CD4-positive, alpha-beta T cell treated with Interleukin-2 at 100 ng/mL for 4 hours (primary cell): ENCODE data around the gene KCNQ2.

Source experiments
- DNase-seq: peaks from one replicate; pipeline ENCODE4 v3.0.0-alpha.2; 2020; ENCODE audit warnings: low spot score

The KCNQ2 gene

DNA sequence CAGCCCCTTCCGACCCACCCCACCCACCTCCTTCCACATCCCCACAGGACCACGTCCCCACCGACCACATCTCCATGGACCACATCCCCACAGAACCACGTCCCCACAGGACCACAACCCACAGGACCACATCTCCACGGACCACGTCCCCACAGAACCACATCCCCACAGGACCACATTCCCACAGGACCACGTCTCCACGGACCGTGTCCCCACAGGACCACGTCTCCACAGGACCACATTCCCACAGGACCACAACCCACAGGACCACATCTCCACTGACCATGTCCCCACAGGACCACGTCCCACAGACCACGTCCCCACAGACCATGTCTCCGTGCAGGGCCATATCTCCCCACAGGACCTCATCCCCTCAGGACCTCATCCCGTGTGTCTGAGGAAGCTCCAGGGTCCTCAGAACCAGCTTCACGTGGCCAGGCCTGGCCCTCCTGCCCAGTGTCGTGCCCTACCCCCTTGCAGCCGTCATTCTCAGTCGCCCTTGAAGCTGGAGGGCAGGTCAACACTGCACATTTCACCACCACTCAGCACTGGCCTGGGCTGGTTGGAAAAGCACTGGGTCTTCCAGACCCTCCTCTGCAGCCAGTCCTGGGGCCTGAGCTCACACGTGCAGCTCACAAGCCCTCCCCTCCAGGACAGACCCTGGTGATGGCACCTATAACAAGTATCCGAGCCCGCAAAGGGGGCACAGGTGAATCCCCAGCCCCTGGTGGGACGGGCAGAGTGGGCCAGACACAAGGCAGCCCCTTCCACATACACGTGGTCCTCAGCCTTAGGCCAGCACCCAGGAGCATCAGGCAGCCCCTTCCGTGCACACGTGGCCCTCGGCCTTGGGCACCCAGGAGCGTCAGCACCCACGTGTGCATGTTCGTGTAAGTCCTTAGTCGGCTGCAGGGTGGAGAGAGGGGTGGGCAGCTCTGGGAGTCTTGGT, 115.2 kb downstream of the KCNQ2 start:
- no peak for DNase-seq

DNA sequence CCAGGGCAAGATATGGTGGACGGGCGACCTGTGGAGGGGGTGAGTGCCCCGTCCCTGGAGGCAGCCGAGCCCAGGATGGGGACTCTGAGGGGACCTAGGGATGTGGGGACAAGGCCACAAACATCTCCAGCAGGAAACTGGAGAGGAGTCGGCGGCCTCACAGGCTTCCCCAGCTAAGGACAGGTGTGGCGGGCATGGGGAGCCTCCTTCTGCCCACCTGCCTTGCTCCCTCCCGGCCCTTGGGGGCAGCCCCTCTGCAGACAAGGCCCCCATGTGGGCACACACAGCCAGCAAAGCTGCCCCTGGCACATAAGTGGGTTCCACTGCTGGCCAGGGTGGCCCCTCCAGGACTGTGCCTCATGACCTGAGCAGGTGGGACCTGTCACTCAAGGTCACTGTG, 115.9 kb downstream of the KCNQ2 start:
- DNase-seq: no peak

DNA sequence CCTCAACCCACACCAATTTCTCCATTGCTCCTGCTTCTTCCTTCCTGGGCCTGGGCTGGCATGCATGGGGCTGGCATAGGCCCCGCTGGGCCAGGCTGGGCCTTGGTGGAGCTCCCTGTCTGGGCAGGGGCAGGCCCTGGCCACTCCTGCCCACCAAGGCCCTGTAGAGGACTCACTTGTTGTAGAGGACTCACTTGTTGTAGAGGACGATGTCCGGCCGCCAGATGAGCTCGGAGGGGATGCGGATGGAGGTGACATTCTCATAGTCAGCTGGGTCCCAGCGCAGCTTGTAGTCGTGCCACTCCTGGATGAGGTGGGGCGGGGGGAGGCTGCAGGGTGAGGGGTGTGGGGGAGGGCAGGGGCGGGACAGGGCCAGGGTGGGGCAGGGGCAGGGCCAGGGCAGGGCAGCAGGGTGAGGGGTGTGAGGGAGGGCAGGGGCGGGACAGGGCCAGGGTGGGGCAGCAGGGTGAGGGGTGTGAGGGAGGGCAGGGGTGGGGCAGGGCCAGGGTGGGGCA, 116.6 kb downstream of the KCNQ2 start:
- no peak for DNase-seq

DNA sequence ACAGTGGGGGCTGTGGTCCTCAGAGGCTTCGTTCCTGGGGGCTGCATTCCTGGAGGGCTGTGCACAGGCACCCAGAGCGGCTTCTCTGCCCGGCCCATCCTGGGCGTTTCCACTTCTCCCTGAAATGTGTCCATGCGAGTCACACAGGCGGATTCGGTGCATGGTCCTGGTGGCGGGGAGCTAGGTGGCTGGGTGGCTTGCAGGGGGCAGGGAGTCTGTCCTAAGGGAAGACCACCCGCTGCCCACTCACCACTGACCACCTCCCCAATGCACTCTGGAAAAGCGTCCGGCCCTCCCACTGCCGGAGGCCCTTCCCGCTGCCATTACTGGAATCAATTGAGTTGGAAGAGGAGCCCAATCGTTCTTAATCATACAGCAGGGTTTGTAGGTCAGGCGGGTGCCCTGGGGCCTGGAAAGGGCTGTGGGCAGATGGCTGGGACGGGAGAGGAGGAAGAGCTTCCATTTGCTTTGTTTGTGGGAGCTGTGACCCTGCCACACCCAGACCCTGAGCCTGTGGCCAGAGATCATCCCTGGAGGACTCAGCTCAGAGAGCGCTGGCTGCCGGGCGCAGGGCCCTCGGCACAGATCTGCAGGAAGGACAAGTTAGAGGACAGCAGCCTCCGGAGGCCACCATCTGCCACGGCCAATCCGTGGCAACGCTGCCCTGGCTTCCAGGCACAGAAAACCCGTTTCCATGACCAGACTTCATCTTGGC, 117.7 kb downstream of the KCNQ2 start:
- no peak for DNase-seq

DNA sequence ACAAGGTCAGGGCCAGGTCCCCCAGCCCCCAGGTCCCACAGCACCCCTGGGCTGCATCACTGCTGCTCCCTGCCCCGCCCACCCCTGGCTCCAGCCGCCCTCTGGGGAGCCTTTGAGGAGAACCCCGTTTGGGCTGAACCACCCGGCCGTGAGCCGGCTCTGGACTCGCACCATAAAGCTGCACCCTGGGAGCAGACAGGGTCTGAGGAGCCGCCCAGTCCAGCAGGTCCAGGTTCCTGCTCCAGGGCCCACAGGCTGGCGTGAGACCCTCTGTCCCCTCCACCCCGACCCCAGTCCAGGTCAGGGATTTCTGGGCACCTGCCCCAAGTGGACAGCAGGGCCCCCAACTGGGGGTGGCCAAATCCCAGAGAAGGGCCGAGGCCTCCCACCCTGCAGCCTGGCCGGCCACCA, 119.6 kb downstream of the KCNQ2 start:
- no peak for DNase-seq

DNA sequence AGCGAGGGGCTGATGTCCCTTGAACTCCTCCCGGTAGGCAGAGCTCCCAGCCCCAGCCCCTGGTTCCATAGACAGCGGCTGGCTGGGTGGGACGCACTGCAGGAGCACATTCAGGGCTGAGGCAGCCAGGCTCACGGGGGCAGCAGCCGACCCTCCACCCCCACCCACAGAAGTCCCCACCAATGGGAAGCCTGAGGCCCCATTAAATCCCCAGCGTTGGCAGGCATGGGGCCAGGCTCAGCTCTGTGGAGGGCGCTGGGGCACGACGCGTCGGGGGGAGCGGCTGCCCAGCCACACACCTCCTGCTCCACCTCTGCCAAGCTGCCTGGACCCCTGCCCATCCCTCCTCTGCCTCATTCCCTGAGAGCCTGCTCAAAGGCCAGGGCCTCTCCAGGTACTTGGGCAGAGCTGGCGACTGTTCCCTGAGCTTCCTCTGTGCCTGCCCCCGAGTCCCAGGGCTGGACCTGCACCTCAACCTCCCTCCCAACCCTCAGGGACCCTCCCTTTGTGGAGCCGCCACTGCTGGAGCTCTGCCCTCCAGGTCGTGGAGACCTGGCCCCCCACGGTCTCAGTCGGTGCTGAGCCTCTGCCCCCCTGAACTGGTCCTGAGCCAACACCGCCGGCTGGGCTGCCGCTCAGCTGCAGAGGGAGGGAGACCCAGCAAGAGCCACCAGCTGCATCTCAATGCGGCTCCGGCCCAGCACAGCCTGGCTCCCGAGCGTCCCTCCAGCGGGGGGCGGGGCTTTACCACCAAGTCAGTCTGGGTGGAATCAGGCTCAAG, 120.5 kb downstream of the KCNQ2 start:
- no peak for DNase-seq

DNA sequence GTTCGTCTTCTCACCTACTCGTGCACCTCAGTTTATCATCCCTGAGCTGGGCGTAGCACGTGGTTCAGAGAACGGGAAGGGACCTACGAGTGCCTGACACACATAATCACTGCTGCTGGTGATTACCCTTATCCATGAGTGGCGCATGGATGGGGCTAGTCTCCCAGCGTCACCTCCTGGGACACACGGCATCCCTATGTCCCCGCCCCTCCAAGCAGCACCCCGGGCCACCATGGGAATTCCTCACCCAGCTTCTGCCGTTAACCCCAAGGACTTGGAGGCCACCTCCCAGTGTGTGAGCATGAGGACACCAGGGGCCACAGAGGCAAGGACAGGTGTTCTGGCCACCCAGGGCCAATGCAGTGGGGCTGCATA, 121.1 kb downstream of the KCNQ2 start:
- no peak for DNase-seq

DNA sequence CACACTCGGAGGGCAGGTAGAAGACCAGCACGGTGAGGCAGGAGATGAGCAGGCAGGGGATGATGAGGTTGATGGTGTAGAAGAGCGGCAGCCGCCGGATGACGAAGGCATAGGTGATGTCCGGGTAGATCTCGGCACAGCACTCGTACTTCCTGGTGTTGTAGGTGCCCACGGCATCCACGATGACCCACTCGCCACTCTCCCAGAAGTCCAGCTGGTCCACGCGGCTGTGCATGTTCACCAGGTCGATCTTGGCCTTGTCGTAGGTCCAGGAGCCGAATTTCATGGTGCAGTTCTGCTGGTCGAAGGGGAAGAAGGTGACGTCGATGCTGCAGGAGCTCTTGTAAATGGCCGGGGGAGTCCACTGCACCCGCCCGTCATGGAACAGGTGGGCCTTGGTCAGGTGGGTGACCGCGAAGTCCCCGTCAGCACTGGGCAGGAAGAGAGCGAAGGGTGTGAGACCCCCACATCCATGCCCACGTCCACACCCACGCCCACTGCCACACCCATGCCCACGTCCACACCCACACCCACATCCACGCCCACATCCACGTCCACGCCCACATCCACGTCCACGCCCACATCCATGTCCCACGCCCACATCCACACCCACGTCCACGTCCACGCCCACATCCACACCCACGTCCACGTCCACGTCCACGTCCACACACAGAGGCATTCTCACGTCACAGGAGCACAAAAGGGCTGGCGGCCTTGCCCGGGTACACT, 121.7 kb downstream of the KCNQ2 start:
- no peak for DNase-seq
